Trophoblast cell (in vitro differentiated cells and primary cell): ENCODE results near the gene TM9SF1.
"Not testable (repeated sequence)": the region's sequence is repeated elsewhere in the genome, so short reads cannot be mapped to it uniquely, and the experiment has no call there.

Experiments used
- DNase-seq, 2 donors: peaks; one replicate each; pipeline ENCODE4 v3.0.0-alpha.2; 2016
- H2AFZ ChIP-seq: 2 replicates; pipeline ENCODE4 v1.6.1; 2013; ENCODE audit warnings: low read length, moderate library complexity, mild to moderate bottlenecking; ENCODE audit not compliant: insufficient read depth, poor library complexity
- H2AK5ac ChIP-seq: 2 replicates; pipeline ENCODE4 v1.6.1; 2013; ENCODE audit warnings: mild to moderate bottlenecking, low read length
- H2BK120ac ChIP-seq: 2 replicates; pipeline ENCODE4 v1.6.1; 2013; ENCODE audit warnings: low read length, mild to moderate bottlenecking, moderate library complexity; ENCODE audit not compliant: insufficient read depth, poor library complexity
- H2BK12ac ChIP-seq: 2 replicates; pipeline ENCODE4 v1.6.1; 2013; ENCODE audit warnings: mild to moderate bottlenecking, low read length, moderate library complexity
- H2BK5ac ChIP-seq: 2 replicates; pipeline ENCODE4 v1.6.1; 2013; ENCODE audit warnings: low read length, low read depth, moderate library complexity, mild to moderate bottlenecking; ENCODE audit not compliant: poor library complexity
- H3K14ac ChIP-seq: 2 replicates; pipeline ENCODE4 v1.6.1; 2013; ENCODE audit warnings: mild to moderate bottlenecking, low read length
- H3K18ac ChIP-seq: 2 replicates; pipeline ENCODE4 v1.6.1; 2013; ENCODE audit warnings: mild to moderate bottlenecking, low read length
- H3K23ac ChIP-seq: 2 replicates; pipeline ENCODE4 v1.6.1; 2013; ENCODE audit warnings: low read length
- H3K27ac ChIP-seq: 2 replicates; pipeline ENCODE4 v1.5.1; 2013; ENCODE audit warnings: low read depth, mild to moderate bottlenecking, inconsistent platforms, low read length, moderate library complexity
- H3K27me3 ChIP-seq: 2 replicates; pipeline ENCODE4 v1.6.1; 2013; ENCODE audit warnings: inconsistent platforms, mild to moderate bottlenecking, low read length, moderate library complexity; ENCODE audit not compliant: insufficient read depth
- H3K36me3 ChIP-seq, 2 experiments: 1 replicate in 1 of 2; 2 replicates in 1 of 2; pipeline ENCODE4 v1.6.1; 2013; ENCODE audit warnings: low read length in 2 of 2, mild to moderate bottlenecking in 2 of 2, moderate library complexity in 1 of 2; ENCODE audit not compliant: insufficient read depth in 2 of 2, control insufficient read depth in 1 of 2
- H3K4ac ChIP-seq: 2 replicates; pipeline ENCODE4 v1.6.1; 2013; ENCODE audit warnings: low read depth, mild to moderate bottlenecking, low read length, moderate library complexity
- H3K4me1 ChIP-seq, 2 experiments: 1 replicate in 1 of 2; 2 replicates in 1 of 2; pipeline ENCODE4 v1.6.1; 2013; ENCODE audit warnings: low read length in 2 of 2, mild to moderate bottlenecking in 2 of 2, moderate library complexity in 1 of 2; ENCODE audit not compliant: insufficient read depth in 2 of 2, control insufficient read depth in 1 of 2
- H3K4me2 ChIP-seq: 2 replicates; pipeline ENCODE4 v1.6.1; 2013; ENCODE audit warnings: inconsistent platforms, mild to moderate bottlenecking, low read length, moderate library complexity
- H3K4me3 ChIP-seq: 2 replicates; pipeline ENCODE4 v1.5.1; 2013; ENCODE audit warnings: mild to moderate bottlenecking, low read depth, low read length, inconsistent platforms
- H3K79me1 ChIP-seq: one replicate; pipeline ENCODE4 v1.6.1; 2013; ENCODE audit warnings: low read length
- H3K79me2 ChIP-seq: 2 replicates; pipeline ENCODE4 v1.6.1; 2013; ENCODE audit warnings: low read length, mild to moderate bottlenecking; ENCODE audit not compliant: control insufficient read depth, insufficient read depth, poor library complexity
- H3K9ac ChIP-seq: 2 replicates; pipeline ENCODE4 v1.6.1; 2013; ENCODE audit warnings: mild to moderate bottlenecking, low read length
- H3K9me3 ChIP-seq: 2 replicates; pipeline ENCODE4 v1.6.1; 2013; ENCODE audit warnings: low read depth, mild to moderate bottlenecking, control low read depth, inconsistent platforms, low read length; ENCODE audit not compliant: insufficient read depth
- H4K12ac ChIP-seq: 2 replicates; pipeline ENCODE4 v1.6.1; 2013; ENCODE audit warnings: low read depth, mild to moderate bottlenecking, low read length, moderate library complexity
- H4K8ac ChIP-seq: 2 replicates; pipeline ENCODE4 v1.6.1; 2013; ENCODE audit warnings: low read depth, mild to moderate bottlenecking, low read length, moderate library complexity
- H4K91ac ChIP-seq: one replicate; pipeline ENCODE4 v1.6.1; 2013; ENCODE audit warnings: low read depth, mild to moderate bottlenecking, low read length, moderate library complexity
- WGBS: extraction: QIAGEN DNeasy Blood & Tissue Kit; methylation state at CpG from one replicate; pipeline ENCODE4 v1.1.7; 2013; ENCODE audit warnings: missing lambda C conversion rate; ENCODE audit not compliant: insufficient read length, insufficient coverage; ENCODE audit errors: extremely low coverage; 5-methylcytosine and 5-hydroxymethylcytosine counted together

The TM9SF1 gene

GRCh38 chr14:24202538-24202937 is 7.3 kb upstream of the TM9SF1 start:
- H3K9ac ChIP-seq, H3K79me1 ChIP-seq, H4K91ac ChIP-seq, H2BK12ac ChIP-seq, H3K4me2 ChIP-seq, H3K18ac ChIP-seq, H3K14ac ChIP-seq, H3K9me3 ChIP-seq, H2AFZ ChIP-seq, H3K79me2 ChIP-seq, H3K4me1 ChIP-seq, DNase-seq, H3K27ac ChIP-seq, H4K8ac ChIP-seq, H4K12ac ChIP-seq, H2BK5ac ChIP-seq, H2AK5ac ChIP-seq, H3K4me3 ChIP-seq, H2BK120ac ChIP-seq, H3K23ac ChIP-seq, H3K27me3 ChIP-seq, H3K4ac ChIP-seq: not testable (repeated sequence)
- no CpG with 5 or more reads among the region's 8 CpGs for WGBS
- peaks cover 17 to 31% of the 10 kb centered on the region in 2 experiments for H3K36me3 ChIP-seq

- no CpG with 5 or more reads among the region's 7 CpGs for WGBS
- H2BK12ac ChIP-seq, result no peak overlapping the region
- no peak overlapping the region for H2AFZ ChIP-seq
- peaks cover 11% of the 10 kb centered on the region for H3K79me2 ChIP-seq
- H3K27me3 ChIP-seq, result no peaks in the 10 kb centered on the region
- no peak for DNase-seq
- peaks cover 0 to 6% of the 10 kb centered on the region in 2 experiments for H3K36me3 ChIP-seq
- peaks cover 6 to 8% of the 10 kb centered on the region in 2 experiments for H3K4me1 ChIP-seq
- no peak overlapping the region for H3K4me3 ChIP-seq
- H3K23ac ChIP-seq, result no peak overlapping the region
- H4K8ac ChIP-seq, result no peak overlapping the region
- peaks cover 3% of the 10 kb centered on the region for H3K9me3 ChIP-seq
- H3K4ac ChIP-seq, result no peak overlapping the region
- no peak overlapping the region for H3K14ac ChIP-seq
- no peak overlapping the region for H2AK5ac ChIP-seq
- H4K91ac ChIP-seq, result no peak overlapping the region
- H3K79me1 ChIP-seq, result peaks cover 12% of the 10 kb centered on the region
- no peak overlapping the region for H2BK120ac ChIP-seq
- H4K12ac ChIP-seq, result no peak overlapping the region
- H3K18ac ChIP-seq, result no peak overlapping the region
- no peak overlapping the region for H2BK5ac ChIP-seq
- H3K27ac ChIP-seq, result no peak overlapping the region
- H3K4me2 ChIP-seq, result no peak overlapping the region
- H3K9ac ChIP-seq, result no peak overlapping the region
These were observed 3.7 kb upstream of the TM9SF1 start for GRCh38 chr14:24198814-24199524.

- peaks cover 12% of the 10 kb centered on the region for H3K79me1 ChIP-seq
- peaks cover 6 to 8% of the 10 kb centered on the region in 2 experiments for H3K4me1 ChIP-seq
- H2AFZ ChIP-seq, result no peak overlapping the region
- H3K27me3 ChIP-seq, result no peaks in the 10 kb centered on the region
- no peak overlapping the region for H4K12ac ChIP-seq
- peaks cover 11% of the 10 kb centered on the region for H3K79me2 ChIP-seq
- H3K23ac ChIP-seq, result no peak overlapping the region
- H3K18ac ChIP-seq, result no peak overlapping the region
- H3K36me3 ChIP-seq, result peaks cover 9 to 18% of the 10 kb centered on the region in 2 experiments
- H3K4me3 ChIP-seq, result no peak overlapping the region
- no peak overlapping the region for H3K4ac ChIP-seq
- no peak overlapping the region for H3K27ac ChIP-seq
- H3K9me3 ChIP-seq, result peaks cover 4% of the 10 kb centered on the region
- H2BK5ac ChIP-seq, result no peak overlapping the region
- no peak overlapping the region for H3K4me2 ChIP-seq
- no peak overlapping the region for H4K8ac ChIP-seq
- H3K14ac ChIP-seq, result no peak overlapping the region
- no peak overlapping the region for H4K91ac ChIP-seq
- H3K9ac ChIP-seq, result no peak overlapping the region
- no peak overlapping the region for H2BK12ac ChIP-seq
- H2BK120ac ChIP-seq, result no peak overlapping the region
- no peak overlapping the region for H2AK5ac ChIP-seq
- no peak for DNase-seq
- no CpG with 5 or more reads among the region's 2 CpGs for WGBS
These were observed 1.8 kb upstream of the TM9SF1 start for GRCh38 chr14:24197056-24197450.

- DNase-seq, result peak; percentile 18 to 56
- no peak overlapping the region for H2BK12ac ChIP-seq
- H3K4me3 ChIP-seq, result peak overlapping the region; percentile 75
- H3K36me3 ChIP-seq, result peaks cover 14 to 18% of the 10 kb centered on the region in 2 experiments
- peaks cover 1% of the 10 kb centered on the region for H3K9me3 ChIP-seq
- H2AK5ac ChIP-seq, result peak overlapping the region; percentile 31
- peaks cover 6 to 8% of the 10 kb centered on the region in 2 experiments for H3K4me1 ChIP-seq
- peak overlapping the region; percentile 90 for H2AFZ ChIP-seq
- H3K4ac ChIP-seq, result peak overlapping the region; percentile 77
- H3K9ac ChIP-seq, result peak overlapping the region; percentile 71
- peak overlapping the region; percentile 60 for H2BK5ac ChIP-seq
- peaks cover 11% of the 10 kb centered on the region for H3K79me2 ChIP-seq
- no peak overlapping the region for H3K23ac ChIP-seq
- WGBS, result no CpG with 5 or more reads among the region's 33 CpGs
- H4K91ac ChIP-seq, result peak overlapping the region; percentile 82
- no peaks in the 10 kb centered on the region for H3K27me3 ChIP-seq
- H3K27ac ChIP-seq, result peak overlapping the region; percentile 83
- peak overlapping the region; percentile 54 for H3K18ac ChIP-seq
- H4K8ac ChIP-seq, result peak overlapping the region; percentile 89
- H4K12ac ChIP-seq, result peak overlapping the region; percentile 83
- peak overlapping the region; percentile 88 for H3K4me2 ChIP-seq
- H2BK120ac ChIP-seq, result peak overlapping the region; percentile 48
- peak overlapping the region; percentile 88 for H3K14ac ChIP-seq
- H3K79me1 ChIP-seq, result peaks cover 12% of the 10 kb centered on the region
These were observed 1.1 kb upstream of the TM9SF1 start for GRCh38 chr14:24196071-24197055.
